ENCODE data around the gene TUNAR. TPM values are rescaled to one million over a fixed set of nuclear protein-coding genes. Genes with fewer than 3 reads are reported as not detected.

The TUNAR gene
- total and polyA plus RNA-seq, 2 experiments from 2014 or later: 0.18 to 1.3 TPM

DNA sequence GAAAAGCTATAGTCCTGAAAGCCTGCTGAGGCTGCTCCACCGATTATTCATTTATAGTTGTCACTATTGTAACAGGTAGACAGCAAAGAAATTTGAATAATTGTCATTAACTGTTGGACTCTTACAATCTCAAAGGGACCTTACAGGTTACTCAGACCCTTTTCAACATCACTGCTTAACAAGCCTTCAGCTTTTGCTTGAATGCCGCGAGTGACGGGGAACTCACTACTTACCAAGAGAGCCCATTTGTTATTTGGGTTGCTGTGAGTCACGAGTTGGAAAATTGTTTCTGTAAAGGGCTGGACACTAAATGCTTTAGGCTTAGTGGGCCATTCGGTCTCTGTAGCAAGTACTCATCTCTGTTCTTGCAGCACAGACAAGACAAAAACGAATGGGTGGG, 5.9 kb upstream of the TUNAR start:
- Histone ChIP-seq H3K27ac (no peak overlapping the region), H3K9me3 (ENCODE audit: low read depth) (no peaks in the 10 kb centered on the region), H3K4me3 (no peak overlapping the region), H3K4me1 (ENCODE audit: low read depth) (no peaks in the 10 kb centered on the region), H3K27me3 (peaks cover 68% of the 10 kb centered on the region), H3K36me3 (no peaks in the 10 kb centered on the region)
- no peak for DNase-seq (ENCODE audit: low read depth in 1 of 2, low spot score in 1 of 2)
- TF ChIP-seq, protein P1, sequence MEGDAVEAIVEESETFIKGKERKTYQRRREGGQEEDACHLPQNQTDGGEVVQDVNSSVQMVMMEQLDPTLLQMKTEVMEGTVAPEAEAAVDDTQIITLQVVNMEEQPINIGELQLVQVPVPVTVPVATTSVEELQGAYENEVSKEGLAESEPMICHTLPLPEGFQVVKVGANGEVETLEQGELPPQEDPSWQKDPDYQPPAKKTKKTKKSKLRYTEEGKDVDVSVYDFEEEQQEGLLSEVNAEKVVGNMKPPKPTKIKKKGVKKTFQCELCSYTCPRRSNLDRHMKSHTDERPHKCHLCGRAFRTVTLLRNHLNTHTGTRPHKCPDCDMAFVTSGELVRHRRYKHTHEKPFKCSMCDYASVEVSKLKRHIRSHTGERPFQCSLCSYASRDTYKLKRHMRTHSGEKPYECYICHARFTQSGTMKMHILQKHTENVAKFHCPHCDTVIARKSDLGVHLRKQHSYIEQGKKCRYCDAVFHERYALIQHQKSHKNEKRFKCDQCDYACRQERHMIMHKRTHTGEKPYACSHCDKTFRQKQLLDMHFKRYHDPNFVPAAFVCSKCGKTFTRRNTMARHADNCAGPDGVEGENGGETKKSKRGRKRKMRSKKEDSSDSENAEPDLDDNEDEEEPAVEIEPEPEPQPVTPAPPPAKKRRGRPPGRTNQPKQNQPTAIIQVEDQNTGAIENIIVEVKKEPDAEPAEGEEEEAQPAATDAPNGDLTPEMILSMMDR (IDR thresholded peaks at IDR 0.05; ENCODE audit: low read depth, low read length): no peak

DNA sequence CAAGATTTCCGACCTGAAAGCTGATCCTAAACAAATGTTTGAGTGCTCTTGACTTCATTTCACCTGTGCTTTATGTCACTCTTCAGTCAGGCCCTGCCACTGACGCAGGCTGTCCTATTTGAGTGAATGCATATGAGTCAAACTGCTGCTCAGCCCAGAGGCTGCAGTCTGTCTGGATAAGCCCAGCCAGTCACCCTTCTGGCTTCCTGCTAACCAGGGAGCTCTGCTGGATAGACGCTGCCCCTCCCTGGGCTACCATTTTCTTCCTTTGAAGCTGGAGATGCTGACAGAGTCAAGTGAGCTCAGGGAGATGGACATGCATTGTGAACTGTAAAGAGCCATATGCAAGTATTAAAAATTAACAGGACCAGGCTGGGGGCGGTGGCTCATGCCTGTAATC, 5.1 kb upstream of the TUNAR start:
- Histone ChIP-seq H3K4me3 (no peak overlapping the region), H3K9me3 (ENCODE audit: low read depth) (no peaks in the 10 kb centered on the region), H3K36me3 (no peaks in the 10 kb centered on the region), H3K27ac (no peak overlapping the region), H3K27me3 (peaks cover 66% of the 10 kb centered on the region), H3K4me1 (ENCODE audit: low read depth) (no peaks in the 10 kb centered on the region)
- TF ChIP-seq, protein P1 (IDR thresholded peaks at IDR 0.05; ENCODE audit: low read depth, low read length): no peak
- peak in 1 of 2 donors; percentile 41 for DNase-seq (ENCODE audit: low read depth in 1 of 2, low spot score in 1 of 2)

DNA sequence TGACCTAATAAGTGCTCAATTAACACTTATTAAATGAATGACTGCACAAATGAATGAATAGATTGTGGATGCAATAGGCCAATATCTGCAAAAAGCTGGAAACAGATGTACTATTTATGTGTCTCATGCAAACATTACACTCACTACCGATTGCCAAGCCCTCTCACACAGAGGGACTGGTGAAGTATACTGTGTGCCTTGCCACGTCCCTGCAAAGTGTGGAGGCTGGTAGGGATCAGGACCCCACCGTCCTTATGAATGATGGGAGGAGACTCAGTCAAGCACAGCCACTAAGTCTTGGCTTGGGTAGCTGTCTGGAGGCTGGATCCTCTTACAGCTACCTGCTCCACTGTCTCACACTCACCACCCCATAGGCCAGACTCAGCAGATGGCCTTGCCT, 3.9 kb upstream of the TUNAR start:
- no peaks in the 10 kb centered on the region for H3K36me3 ChIP-seq
- H3K4me1 ChIP-seq (ENCODE audit: low read depth): peaks cover 4% of the 10 kb centered on the region
- no peaks in the 10 kb centered on the region for H3K9me3 ChIP-seq (ENCODE audit: low read depth)
- H3K27ac ChIP-seq: no peak overlapping the region
- peaks cover 67% of the 10 kb centered on the region for H3K27me3 ChIP-seq
- TF ChIP-seq, protein P1 (IDR thresholded peaks at IDR 0.05; ENCODE audit: low read depth, low read length): no peak
- H3K4me3 ChIP-seq: no peak overlapping the region
- DNase-seq (ENCODE audit: low read depth in 1 of 2, low spot score in 1 of 2): no peak

DNA sequence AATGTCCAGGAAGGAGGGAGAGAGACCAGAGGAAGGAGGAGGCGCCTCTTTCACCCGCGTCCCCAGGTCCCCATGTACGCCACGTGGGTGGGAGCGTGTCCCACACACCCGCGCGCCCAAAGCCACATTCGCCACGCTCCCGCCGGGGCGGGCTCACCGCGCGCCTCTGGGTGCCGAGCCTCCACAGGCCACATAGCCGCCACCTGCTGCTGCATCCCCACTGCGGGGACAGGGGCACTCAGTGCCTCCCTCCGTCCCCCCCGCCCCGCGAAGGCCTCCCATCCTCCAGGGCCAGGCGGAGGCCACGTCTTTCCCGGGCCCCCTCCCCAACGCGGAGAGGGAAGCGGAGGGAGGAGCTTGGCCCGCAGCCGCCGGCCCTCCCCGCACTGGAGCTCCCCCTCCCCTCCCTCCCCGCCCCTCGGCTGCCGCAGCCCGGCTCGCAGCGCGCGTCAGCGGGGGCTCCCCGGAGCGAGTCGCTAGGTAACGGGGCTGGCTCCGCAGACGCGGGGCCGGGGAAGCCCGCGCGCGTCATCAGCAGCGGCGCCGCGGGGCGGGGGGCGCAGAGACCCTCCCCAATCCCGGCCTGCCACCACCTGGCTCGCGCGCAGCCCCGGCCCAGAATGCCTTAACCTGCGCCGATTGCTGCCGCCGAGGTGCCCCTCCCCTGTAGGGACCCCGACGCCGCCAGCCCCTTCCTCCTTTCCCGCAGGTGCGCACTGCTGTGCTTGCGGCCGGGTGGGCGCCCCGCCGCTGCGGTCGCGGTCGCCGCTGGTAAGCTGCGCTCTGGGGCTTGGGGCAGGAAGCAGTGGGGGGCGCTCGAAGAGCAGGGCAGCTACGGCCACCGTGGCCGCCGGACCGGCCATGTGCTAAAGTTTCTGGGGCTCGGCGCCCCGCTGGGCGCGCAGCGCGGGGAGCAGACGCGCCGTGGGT, 536 bp upstream of the TUNAR start:
- H3K4me3 ChIP-seq: peak overlapping the region; percentile 72
- H3K9me3 ChIP-seq (ENCODE audit: low read depth): no peaks in the 10 kb centered on the region
- H3K27ac ChIP-seq: no peak overlapping the region
- H3K4me1 ChIP-seq (ENCODE audit: low read depth): peaks cover 4% of the 10 kb centered on the region
- peak in 1 of 2 donors; percentile 55 for DNase-seq (ENCODE audit: low read depth in 1 of 2, low spot score in 1 of 2)
- TF ChIP-seq, protein P1 (IDR thresholded peaks at IDR 0.05; ENCODE audit: low read depth, low read length): no peak
- no peaks in the 10 kb centered on the region for H3K36me3 ChIP-seq
- H3K27me3 ChIP-seq: peaks cover 56% of the 10 kb centered on the region

DNA sequence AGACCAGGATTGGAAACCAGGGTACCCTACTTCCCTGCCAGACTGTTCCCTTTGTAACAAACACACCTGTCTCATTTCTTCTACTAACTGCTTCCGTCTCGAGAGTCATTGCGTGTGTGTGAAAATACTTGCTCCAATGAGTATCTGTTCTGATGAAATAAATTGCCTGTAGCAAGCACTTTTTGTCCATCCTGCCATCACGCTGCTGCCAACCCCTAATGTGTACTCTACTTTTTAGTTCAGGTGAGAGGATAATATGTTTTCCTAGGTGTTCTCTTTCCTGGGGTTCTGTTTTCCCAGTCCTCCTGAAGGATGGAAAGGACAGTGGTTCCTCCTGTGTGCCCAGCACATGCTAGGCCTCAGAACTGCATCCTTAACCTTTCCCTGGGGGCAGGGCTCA, 1.0 kb downstream of the TUNAR start:
- no peaks in the 10 kb centered on the region for H3K9me3 ChIP-seq (ENCODE audit: low read depth)
- H3K27ac ChIP-seq: no peak overlapping the region
- TF ChIP-seq, protein P1 (IDR thresholded peaks at IDR 0.05; ENCODE audit: low read depth, low read length): no peak
- H3K27me3 ChIP-seq: peaks cover 56% of the 10 kb centered on the region
- peaks cover 14% of the 10 kb centered on the region for H3K4me1 ChIP-seq (ENCODE audit: low read depth)
- no peak for DNase-seq (ENCODE audit: low read depth in 1 of 2, low spot score in 1 of 2)
- no peak overlapping the region for H3K4me3 ChIP-seq
- H3K36me3 ChIP-seq: no peaks in the 10 kb centered on the region
